ACC112 (cell line): Measurements from ENCODE around the gene ABR.
A peak's percentile ranks its signal among the peaks of the same experiment; 100 is the strongest.
"Not testable (repeated sequence)": the region's sequence is repeated elsewhere in the genome, so short reads cannot be mapped to it uniquely, and the experiment has no call there.

ENCODE experiments used
- H2AFZ ChIP-seq: fragments of 200-600 bp; sonication (generic); one replicate; pipeline ENCODE4 v1.6.0; 2017; ENCODE audit warnings: antibody characterized with exemption, low read length; ENCODE audit not compliant: unreplicated experiment
- H3K27ac ChIP-seq: fragments of 200-600 bp; sonication (generic); 2 replicates; pipeline ENCODE4 v1.5.1; 2014; ENCODE audit warnings: low read depth, mild to moderate bottlenecking, antibody characterized with exemption, low read length, moderate library complexity
- H3K27me3 ChIP-seq: fragments of 200-600 bp; sonication (generic); 2 replicates; pipeline ENCODE4 v1.6.1; 2014; ENCODE audit warnings: mild to moderate bottlenecking, antibody characterized with exemption, low read length, moderate library complexity, mixed read lengths; ENCODE audit not compliant: insufficient read depth
- H3K36me3 ChIP-seq: fragments of 200-600 bp; sonication (generic); 2 replicates; pipeline ENCODE4 v1.6.1; 2016; ENCODE audit warnings: mild to moderate bottlenecking, antibody characterized with exemption, low read length, moderate library complexity, mixed read lengths; ENCODE audit not compliant: insufficient read depth
- H3K4me1 ChIP-seq: fragments of 200-600 bp; sonication (generic); one replicate; pipeline ENCODE4 v1.6.1; 2016; ENCODE audit warnings: low read length, mixed read lengths; ENCODE audit not compliant: insufficient read depth, unreplicated experiment, control insufficient read depth
- H3K4me3 ChIP-seq: fragments of 200-600 bp; sonication (generic); 2 replicates; pipeline ENCODE4 v1.5.1; 2014; ENCODE audit warnings: mild to moderate bottlenecking, low read depth, low read length
- H3K79me2 ChIP-seq: fragments of 200-600 bp; sonication (generic); one replicate; pipeline ENCODE4 v1.6.0; 2016; ENCODE audit warnings: low read length; ENCODE audit not compliant: control insufficient read depth, unreplicated experiment, insufficient read depth

ABR gene

DNA sequence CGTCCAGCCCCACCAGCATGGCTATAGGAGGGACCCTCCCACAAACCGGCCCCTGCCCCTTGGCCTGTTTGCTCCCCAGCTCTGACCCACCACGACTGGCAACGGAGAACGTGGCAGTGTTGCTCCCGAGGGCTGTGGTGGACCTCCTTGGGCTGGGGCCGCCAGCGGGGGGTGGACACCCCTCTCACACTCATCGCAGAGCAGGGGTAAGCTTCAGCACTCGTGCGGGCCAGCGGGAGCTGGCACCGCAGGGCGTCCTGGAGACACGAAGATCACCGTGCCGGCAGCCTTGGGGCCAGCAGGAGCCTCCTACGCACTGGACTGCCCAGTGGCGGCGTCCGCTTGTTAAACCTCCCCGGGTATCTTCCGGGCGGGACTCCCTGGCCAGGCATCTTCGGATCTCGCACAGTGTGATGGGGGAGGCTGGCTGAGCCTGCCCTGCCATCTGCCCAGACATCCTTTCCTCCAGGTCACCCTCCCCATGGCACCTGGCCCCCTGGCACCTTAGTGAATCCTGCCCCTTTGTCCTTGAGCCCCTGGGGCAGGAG lies 53.5 kb downstream of the ABR start:
- Histone ChIP-seq H3K4me3 (no peak overlapping the region), H3K27me3 (no peaks in the 10 kb centered on the region), H3K79me2 (no peaks in the 10 kb centered on the region), H2AFZ (no peak overlapping the region), H3K36me3 (no peaks in the 10 kb centered on the region), H3K4me1 (peaks cover 8% of the 10 kb centered on the region), H3K27ac (no peak overlapping the region)

GRCh38 chr17:1125788-1126145 lies 54.0 kb downstream of the ABR start:
- Histone ChIP-seq H3K27me3 (no peaks in the 10 kb centered on the region), H3K4me1 (peaks cover 8% of the 10 kb centered on the region), H3K4me3 (no peak overlapping the region), H3K36me3 (no peaks in the 10 kb centered on the region), H3K27ac (no peak overlapping the region), H3K79me2 (no peaks in the 10 kb centered on the region), H2AFZ (no peak overlapping the region)

DNA sequence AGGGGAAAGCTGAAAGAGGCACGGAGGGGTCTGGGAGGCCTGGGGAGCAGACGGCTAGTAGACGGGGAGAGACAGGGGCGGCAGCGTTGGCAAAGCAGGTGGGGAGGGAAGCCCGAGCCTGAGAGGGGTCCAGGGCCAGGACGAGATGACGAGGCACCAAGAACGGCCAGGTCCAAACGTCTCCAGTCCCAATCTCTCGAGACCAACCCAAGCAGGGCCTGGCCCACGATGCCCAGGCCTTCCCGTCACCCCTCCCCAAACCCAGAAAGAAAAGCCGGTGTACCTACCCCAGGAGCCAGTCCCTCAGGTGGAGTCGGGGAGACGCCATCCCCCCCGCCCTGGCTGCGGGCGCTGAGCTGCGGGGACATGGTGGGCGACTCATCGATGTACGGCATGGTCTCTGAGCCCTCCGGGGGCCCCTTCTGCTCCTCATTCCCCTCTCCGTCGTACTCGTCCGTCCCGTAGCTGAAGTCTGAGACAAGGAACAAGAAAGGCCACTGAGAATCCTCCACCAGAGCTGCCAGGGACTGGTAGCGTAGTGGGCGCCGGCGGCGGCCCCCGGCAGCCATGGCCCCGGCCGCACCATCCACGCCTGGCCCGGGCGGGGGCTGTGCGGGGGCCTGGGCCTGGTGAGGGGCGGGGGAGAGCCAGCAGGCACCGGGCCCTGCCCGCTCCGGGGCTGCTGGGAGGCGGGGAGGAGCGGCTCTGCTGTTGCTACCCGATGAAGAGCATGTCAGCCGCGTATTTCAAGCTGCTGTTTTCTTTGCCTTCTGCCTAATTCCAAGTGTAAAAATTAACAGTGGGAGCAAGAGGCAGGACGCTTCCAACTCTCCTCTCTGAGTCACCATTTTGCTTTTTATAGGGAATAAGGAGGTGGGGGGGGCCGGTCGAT lies 54.6 kb downstream of the ABR start:
- H3K4me3 ChIP-seq: no peak overlapping the region
- peaks cover 8% of the 10 kb centered on the region for H3K4me1 ChIP-seq
- H3K27ac ChIP-seq: no peak overlapping the region
- no peak overlapping the region for H2AFZ ChIP-seq
- no peaks in the 10 kb centered on the region for H3K79me2 ChIP-seq
- no peaks in the 10 kb centered on the region for H3K36me3 ChIP-seq
- no peaks in the 10 kb centered on the region for H3K27me3 ChIP-seq

DNA sequence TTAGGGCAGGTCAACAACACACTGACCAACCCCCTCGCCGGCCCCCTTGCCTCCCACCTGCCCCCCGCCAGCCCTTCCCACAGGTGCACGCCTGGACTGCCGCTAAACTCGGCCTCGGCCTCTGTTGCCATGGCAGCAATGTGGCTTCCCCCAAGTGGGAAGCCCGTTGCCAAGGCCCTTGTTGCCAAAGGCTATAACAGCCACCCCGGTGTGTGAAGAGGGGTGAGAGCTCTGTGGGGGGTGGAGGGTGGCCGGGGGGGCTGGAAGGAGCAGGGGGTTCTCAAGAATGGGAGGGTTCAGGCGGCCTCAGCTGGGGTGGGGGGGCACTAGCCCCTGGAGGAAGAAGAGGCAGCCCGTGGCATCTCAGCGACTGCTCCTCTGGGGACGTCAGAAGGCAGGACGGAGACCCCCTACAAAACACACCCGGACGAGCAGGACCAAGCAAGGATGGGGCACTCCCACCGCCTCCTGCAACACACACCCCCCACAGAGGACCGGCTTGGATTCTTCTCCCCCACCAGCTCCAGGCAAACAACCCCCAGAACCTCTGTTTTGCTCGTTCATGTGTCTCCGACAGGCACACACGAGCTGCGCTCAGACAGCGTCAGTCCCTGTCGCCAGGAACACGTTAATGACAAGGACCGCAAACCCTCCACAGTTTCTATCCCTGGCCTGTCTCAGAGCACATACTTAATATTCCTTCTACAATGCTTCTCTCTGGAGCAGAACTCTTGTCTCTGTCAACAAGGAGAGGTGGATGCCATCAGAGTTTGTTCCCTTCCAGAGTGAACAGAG lies 55.7 kb downstream of the ABR start:
- Histone ChIP-seq H3K36me3 (no peaks in the 10 kb centered on the region), H3K4me3 (no peak overlapping the region), H2AFZ (no peak overlapping the region), H3K27me3 (no peaks in the 10 kb centered on the region), H3K4me1 (peaks cover 8% of the 10 kb centered on the region), H3K79me2 (no peaks in the 10 kb centered on the region), H3K27ac (no peak overlapping the region)

GRCh38 chr17:1123393-1123831 lies 56.4 kb downstream of the ABR start:
- Histone ChIP-seq H3K4me1 (peaks cover 8% of the 10 kb centered on the region), H3K4me3 (no peak overlapping the region), H3K36me3 (no peaks in the 10 kb centered on the region), H3K27me3 (no peaks in the 10 kb centered on the region), H3K27ac (no peak overlapping the region), H3K79me2 (no peaks in the 10 kb centered on the region), H2AFZ (no peak overlapping the region)

GRCh38 chr17:1122533-1123392 lies 57.0 kb downstream of the ABR start:
- H3K36me3 ChIP-seq: no peaks in the 10 kb centered on the region
- H3K27ac ChIP-seq: no peak overlapping the region
- peak overlapping the region; percentile 74 for H2AFZ ChIP-seq
- H3K79me2 ChIP-seq: no peaks in the 10 kb centered on the region
- H3K27me3 ChIP-seq: no peaks in the 10 kb centered on the region
- H3K4me1 ChIP-seq: peaks cover 8% of the 10 kb centered on the region
- H3K4me3 ChIP-seq: 0 out of 2 replicates have a peak overlapping the region, but pooled peaks have one; percentile 11

- not testable (repeated sequence) for H2AFZ ChIP-seq, H3K4me1 ChIP-seq
These were observed 58.4 kb downstream of the ABR start for GRCh38 chr17:1121442-1121817.

DNA sequence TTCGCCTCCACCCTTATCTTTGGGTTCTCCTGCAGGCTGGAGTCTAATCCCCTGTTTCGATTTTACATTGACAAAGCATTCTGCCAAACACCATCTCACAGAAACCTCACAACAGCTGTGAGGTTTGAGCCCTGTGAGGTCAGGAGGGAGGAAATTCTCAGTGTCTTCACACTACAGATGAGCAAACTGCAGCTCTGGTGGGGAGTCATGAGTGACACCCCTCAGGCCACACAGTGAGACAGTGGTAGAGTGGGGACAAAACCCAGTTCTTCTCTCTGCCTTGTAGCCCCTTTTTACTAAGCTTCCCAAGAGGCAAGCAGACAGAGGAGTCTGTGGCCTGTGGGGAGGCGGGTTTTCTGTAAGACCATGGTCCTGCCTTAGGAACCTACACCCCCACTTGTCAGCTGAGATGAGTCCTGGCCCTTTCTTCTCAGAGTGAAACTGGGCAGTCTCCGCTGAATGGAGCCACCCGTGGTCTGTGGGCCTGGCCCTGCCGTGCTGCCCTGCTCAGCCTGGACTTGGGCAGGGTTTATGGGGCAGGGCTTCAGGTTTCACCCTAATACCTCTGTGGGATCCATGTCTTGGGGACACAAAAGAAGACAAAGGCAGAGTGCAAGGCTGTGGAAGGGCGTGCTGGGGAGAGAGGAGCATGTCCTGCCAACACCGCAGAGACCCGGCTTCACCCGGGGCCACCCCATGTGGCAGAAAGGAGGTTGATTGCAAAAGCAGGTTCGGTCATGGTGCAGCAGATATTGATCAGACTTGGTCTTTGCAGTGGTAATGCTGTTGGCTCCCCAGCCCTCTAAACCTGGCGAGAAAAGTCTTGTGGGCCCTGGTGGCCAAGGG lies 59.0 kb downstream of the ABR start:
- no peaks in the 10 kb centered on the region for H3K27me3 ChIP-seq
- no peaks in the 10 kb centered on the region for H3K79me2 ChIP-seq
- H3K4me3 ChIP-seq: no peak overlapping the region
- no peaks in the 10 kb centered on the region for H3K36me3 ChIP-seq
- H2AFZ ChIP-seq: no peak overlapping the region
- peaks cover 8% of the 10 kb centered on the region for H3K4me1 ChIP-seq
- no peak overlapping the region for H3K27ac ChIP-seq

More at GRCh38 chr17:1121442-1121817, 58.4 kb downstream of the ABR start:
- H3K27me3 ChIP-seq, H3K79me2 ChIP-seq, H3K36me3 ChIP-seq, H3K27ac ChIP-seq, H3K4me3 ChIP-seq: not testable (repeated sequence)

DNA sequence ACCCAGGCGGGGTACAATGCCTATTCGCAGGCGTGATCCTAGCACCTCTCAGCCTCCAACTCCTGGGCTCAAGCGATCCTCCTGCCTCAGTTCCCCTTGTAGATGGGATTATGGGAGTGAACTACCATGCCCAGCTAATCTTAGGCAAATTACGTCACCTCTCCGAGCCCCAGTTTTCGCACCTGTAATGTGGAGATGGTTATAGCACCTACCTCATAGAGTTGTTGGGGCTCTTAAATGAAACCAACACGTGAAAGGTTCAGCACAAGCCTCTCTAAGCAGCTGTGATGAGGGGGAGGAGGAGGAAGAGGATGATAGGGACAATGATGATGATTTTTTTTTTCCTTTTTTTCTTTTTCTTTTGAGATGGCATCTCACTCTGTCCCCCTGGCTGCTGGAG lies 59.9 kb downstream of the ABR start:
- Histone ChIP-seq H3K4me3 (no peak overlapping the region), H3K27me3 (no peaks in the 10 kb centered on the region), H2AFZ (no peak overlapping the region), H3K27ac (no peak overlapping the region), H3K36me3 (no peaks in the 10 kb centered on the region), H3K4me1 (peaks cover 13% of the 10 kb centered on the region), H3K79me2 (no peaks in the 10 kb centered on the region)
